HepG2 (cell line): ENCODE data around the gene KDR. TPM values are rescaled to one million over a fixed set of nuclear protein-coding genes. Genes with fewer than 3 reads are reported as not detected.

ENCODE experiments used
- ATAC-seq: fragments of 200-7000 bp; cut with Tn5 transposase; 3 replicates; pipeline ENCODE4 v1.9.1; 2020; ENCODE audit warnings: mild to moderate bottlenecking, moderate library complexity
- BruUV-seq: library from RNA; stranded (reverse); fragments of 400-500 nt; replicated peaks from 2 replicates; lab custom pipeline; 2021; lab: Mats Ljungman, UMichigan
- CTCF ChIA-PET: fragments of 300-600 bp; formaldehyde crosslinking; extraction: SDS; loops from one replicate; lab custom pipeline; 2021; ENCODE audit warnings: low total read pairs, inconsistent platforms, low intra/inter-chr PET ratio; lab: Yijun Ruan, JAX
- POLR2A ChIA-PET: fragments of 350-600 bp; sonication (Branson Sonifier 250); formaldehyde crosslinking; loops from one replicate; lab custom pipeline; 2020; ENCODE audit warnings: antibody characterized with exemption, inconsistent platforms; lab: Yijun Ruan, JAX
- DNase-seq: peaks from one replicate; pipeline ENCODE4 v3.0.0-alpha.2; 2015; ENCODE audit warnings: low spot score
- FAIRE-seq: peaks from 3 replicates; lab custom pipeline; 2011; peaks lifted over from hg19 to GRCh38; lab: Jason Lieb, UNC
- H2AFZ ChIP-seq: one replicate; pipeline ENCODE4 v1.6.1; 2011; ENCODE audit warnings: low read length, inconsistent platforms
- H3K27ac ChIP-seq: fragments of 300-600 bp; 3 replicates; pipeline ENCODE4 v1.8.0; 2011; ENCODE audit warnings: mixed run types, mild to moderate bottlenecking, mixed read lengths, low read length, inconsistent platforms; ENCODE audit not compliant: insufficient read depth; ENCODE audit errors: extremely low read length
- H3K27me3 ChIP-seq, 2 experiments: fragments of 200-600 bp in 1 of 2; 2 replicates in 1 of 2; 3 replicates in 1 of 2; pipeline versions ENCODE4 v1.6.0 to v1.8.0; 2011; ENCODE audit warnings: low read length in 2 of 2, mild to moderate bottlenecking in 2 of 2, moderate library complexity in 2 of 2, inconsistent platforms in 1 of 2; ENCODE audit not compliant: insufficient read depth in 2 of 2, control insufficient read depth in 1 of 2
- H3K36me3 ChIP-seq, 2 experiments: fragments of 200-600 bp in 1 of 2; replicated peaks in 1 of 2; 2 replicates in 1 of 2; 3 replicates in 1 of 2; pipeline versions ENCODE4 v1.5.1 to v1.8.0; 2011; ENCODE audit warnings: low read length in 2 of 2, inconsistent platforms in 1 of 2; ENCODE audit not compliant: insufficient read depth in 2 of 2, control insufficient read depth in 1 of 2
- H3K4me1 ChIP-seq: 2 replicates; pipeline ENCODE4 v1.5.1; 2012; ENCODE audit warnings: low read length, inconsistent platforms; ENCODE audit not compliant: insufficient read depth
- H3K4me2 ChIP-seq: 2 replicates; pipeline ENCODE4 v1.6.0; 2011; ENCODE audit warnings: low read depth, low read length, inconsistent platforms
- H3K4me3 ChIP-seq, 3 experiments: fragments of 200-600 bp in 1 of 3; sonication (generic), shearing (Covaris generic) in 1 of 3; replicated peaks in 1 of 3; 2 replicates each; pipeline ENCODE4 v1.5.1; 2011 to 2016; ENCODE audit warnings: low read length in 3 of 3, inconsistent platforms in 2 of 3, low read depth in 2 of 3, mild to moderate bottlenecking in 2 of 3, control low read depth in 1 of 3, mixed read lengths in 1 of 3; ENCODE audit not compliant: insufficient read depth in 1 of 3
- H3K79me2 ChIP-seq: one replicate; pipeline ENCODE4 v1.6.1; 2011; ENCODE audit warnings: low read length, inconsistent platforms; ENCODE audit not compliant: insufficient read depth
- H3K9ac ChIP-seq: 2 replicates; pipeline ENCODE4 v1.6.0; 2011; ENCODE audit warnings: mild to moderate bottlenecking, low read depth, low read length, inconsistent platforms; ENCODE audit not compliant: insufficient read depth
- H3K9me3 ChIP-seq: 2 replicates; pipeline ENCODE4 v1.5.1; 2012; ENCODE audit warnings: mild to moderate bottlenecking, low read length
- H4K20me1 ChIP-seq: 2 replicates; pipeline ENCODE4 v1.6.0; 2011; ENCODE audit warnings: inconsistent platforms, mild to moderate bottlenecking, low read length, moderate library complexity; ENCODE audit not compliant: insufficient read depth
- ESRRA ChIP-seq: sonication (generic); formaldehyde crosslinking; IDR thresholded peaks from 2 replicates; pipeline ENCODE4 v1.5.1; 2020; ENCODE audit warnings: mild to moderate bottlenecking, low read depth, missing genetic modification reagents
- HCFC1 ChIP-seq: fragments of 150-350 bp; IDR thresholded peaks from 2 replicates; pipeline ENCODE4 v1.6.1; 2014; ENCODE audit warnings: low read depth, low read length
- MAFG ChIP-seq: sonication (generic); formaldehyde crosslinking; IDR thresholded peaks from 2 replicates; pipeline ENCODE4 v1.5.1; 2020; ENCODE audit warnings: mild to moderate bottlenecking, missing genetic modification reagents
- MAZ ChIP-seq, 2 experiments: sonication (generic) in 1 of 2; formaldehyde crosslinking in 1 of 2; IDR thresholded peaks; 2 replicates each; pipeline versions ENCODE4 v1.5.0 to v1.6.1; 2012 to 2020; ENCODE audit warnings: low read depth in 2 of 2, mild to moderate bottlenecking in 2 of 2, borderline replicate concordance in 1 of 2, improper control_type of control experiment in 1 of 2, low read length in 1 of 2, missing genetic modification reagents in 1 of 2, moderate library complexity in 1 of 2
- PAX8 ChIP-seq: sonication (generic); formaldehyde crosslinking; IDR thresholded peaks from 2 replicates; pipeline ENCODE4 v1.8.0; 2022; ENCODE audit warnings: mild to moderate bottlenecking, missing genetic modification reagents, borderline replicate concordance
- PHF5A ChIP-seq: IDR thresholded peaks from one replicate; pipeline ENCODE4 v1.6.1; 2018; ENCODE audit warnings: low read depth, missing genetic modification reagents; ENCODE audit not compliant: unreplicated experiment
- RARA ChIP-seq: IDR thresholded peaks from 2 replicates; pipeline ENCODE4 v1.6.1; 2016; ENCODE audit warnings: missing genetic modification reagents, missing compliant biosample characterization
- ZNF17 ChIP-seq: sonication (generic); formaldehyde crosslinking; IDR thresholded peaks from 2 replicates; pipeline ENCODE4 v1.5.0; 2020; ENCODE audit warnings: mild to moderate bottlenecking, missing genetic modification reagents
- ZNF329 ChIP-seq: sonication (generic); formaldehyde crosslinking; IDR thresholded peaks from 2 replicates; pipeline ENCODE4 v1.9.0; 2021; ENCODE audit warnings: low read depth, mild to moderate bottlenecking, missing genetic modification reagents
- ZNF501 ChIP-seq: sonication (generic); formaldehyde crosslinking; IDR thresholded peaks from 2 replicates; pipeline ENCODE4 v1.5.1; 2020; ENCODE audit warnings: mild to moderate bottlenecking, moderate library complexity, missing genetic modification reagents
- ZNF510 ChIP-seq: sonication (generic); formaldehyde crosslinking; IDR thresholded peaks from 2 replicates; pipeline ENCODE4 v1.4.0; 2020; ENCODE audit warnings: low read depth, mild to moderate bottlenecking, missing genetic modification reagents
- ZNF563 ChIP-seq: sonication (generic); formaldehyde crosslinking; IDR thresholded peaks from 2 replicates; pipeline ENCODE4 v1.8.0; 2022; ENCODE audit warnings: mild to moderate bottlenecking, moderate library complexity, missing genetic modification reagents
- ZNF629 ChIP-seq: sonication (generic); formaldehyde crosslinking; conservative IDR thresholded peaks from 2 replicates; pipeline ENCODE4 v1.5.0; 2020; ENCODE audit warnings: missing genetic modification reagents
- WGBS: methylation state at CpG from one replicate; pipeline ENCODE4 v1.1.6; 2017; ENCODE audit warnings: low lambda C conversion rate; 5-methylcytosine and 5-hydroxymethylcytosine counted together
- in situ Hi-C: cut with HindIII; loops from 2 replicates; pipeline ENCODE4 v1.10.0; 2017; ENCODE audit warnings: low pct_unique_long_range_greater_than_20kb; ENCODE audit not compliant: extremely low pct_ligation_motif_present
- intact Hi-C: fragments of 100-400 bp; cut with micrococcal nuclease; formaldehyde crosslinking; loops from one replicate; pipeline ENCODE4 v1.10.0; 2022; ENCODE audit not compliant: unreplicated experiment
- polyA plus RNA-seq, 8 experiments: library from polyadenylated mRNA; depleted of rRNA in 3 of 8; stranded (reverse) in 7 of 8; unstranded in 1 of 8; fragments of >200 nt; fragmentation: Illumina TruSeq in 4 of 8; extraction: Trizol in 4 of 8; gene quantifications; 2 replicates each; pipeline versions ENCODE4 v1.2.1 to v1.2.3, GENCODE V29; 2011 to 2016; ENCODE audit warnings: low read depth in 4 of 8, missing spikeins in 1 of 8, mixed read lengths in 1 of 8; ENCODE audit not compliant: insufficient read depth in 1 of 8
- total RNA-seq, 5 experiments: library from RNA; depleted of rRNA; stranded (reverse); fragments of >200 nt; fragmentation: Illumina TruSeq; extraction: Trizol; gene quantifications; 2 replicates each; pipeline ENCODE4 v1.2.3, GENCODE V29; 2016; ENCODE audit warnings: low read depth in 1 of 5
- TF ChIP-seq, protein P1 (sequence below): IDR thresholded peaks from 2 replicates; pipeline ENCODE4 v1.6.1; 2016; ENCODE audit warnings: missing compliant biosample characterization, missing genetic modification reagents, borderline replicate concordance
- TF ChIP-seq, protein P2 (sequence below): sonication (generic); formaldehyde crosslinking; IDR thresholded peaks from 2 replicates; pipeline ENCODE4 v1.8.0; 2022; ENCODE audit warnings: missing genetic modification reagents, low read depth, mild to moderate bottlenecking, borderline replicate concordance
- TF ChIP-seq, protein P3 (sequence below): IDR thresholded peaks from 2 replicates; pipeline ENCODE4 v1.6.1; 2018; ENCODE audit warnings: missing genetic modification reagents
- TF ChIP-seq, protein P4 (sequence below): sonication (generic); formaldehyde crosslinking; IDR thresholded peaks from 2 replicates; pipeline ENCODE4 v1.4.0; 2020; ENCODE audit warnings: missing genetic modification reagents

Gene KDR
- total and polyA plus RNA-seq, 2 of the 13 experiments (the other 11 are each of a cell fraction or from before 2014, with no cell fraction given) = not detected

DNA sequence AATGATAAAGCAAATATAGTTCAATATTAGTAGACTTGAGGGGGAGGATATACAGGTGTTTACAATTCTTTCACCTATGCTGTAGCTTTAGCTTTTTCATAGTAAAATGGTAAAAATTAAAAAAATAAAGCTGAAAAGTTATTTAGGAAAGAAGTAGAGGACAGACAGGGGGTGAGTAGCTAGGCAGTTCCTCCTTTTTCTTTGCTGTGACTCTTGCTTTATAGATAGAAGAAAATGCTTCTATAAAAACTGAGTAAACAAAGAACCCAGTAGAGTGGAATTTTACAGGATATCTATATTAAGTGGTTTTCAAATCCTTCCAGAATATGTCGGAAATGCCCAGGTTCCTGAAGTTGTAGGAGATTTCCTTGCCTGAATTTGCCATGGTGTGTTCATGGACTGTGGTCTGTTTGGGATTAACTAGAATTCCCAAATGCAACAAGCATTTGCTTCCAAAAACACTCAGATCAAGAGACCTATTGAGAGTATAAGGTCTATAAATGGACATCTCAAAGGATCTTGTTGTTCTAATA lies 74.9 kb downstream of the KDR start:
- in situ Hi-C loops = no loop called here
- Histone ChIP-seq H3K9ac (no peak overlapping the region), H3K4me3 (no peak overlapping the region), H3K79me2 (no peaks in the 10 kb centered on the region), H3K36me3 (no peaks in the 10 kb centered on the region)
- no peak for ATAC-seq
- CTCF ChIA-PET = no interaction called here
- no TSS peak for BruUV-seq
- 0% methylated on average over 1 of the region's 1 CpG for WGBS
- TF ChIP-seq, protein P1, sequence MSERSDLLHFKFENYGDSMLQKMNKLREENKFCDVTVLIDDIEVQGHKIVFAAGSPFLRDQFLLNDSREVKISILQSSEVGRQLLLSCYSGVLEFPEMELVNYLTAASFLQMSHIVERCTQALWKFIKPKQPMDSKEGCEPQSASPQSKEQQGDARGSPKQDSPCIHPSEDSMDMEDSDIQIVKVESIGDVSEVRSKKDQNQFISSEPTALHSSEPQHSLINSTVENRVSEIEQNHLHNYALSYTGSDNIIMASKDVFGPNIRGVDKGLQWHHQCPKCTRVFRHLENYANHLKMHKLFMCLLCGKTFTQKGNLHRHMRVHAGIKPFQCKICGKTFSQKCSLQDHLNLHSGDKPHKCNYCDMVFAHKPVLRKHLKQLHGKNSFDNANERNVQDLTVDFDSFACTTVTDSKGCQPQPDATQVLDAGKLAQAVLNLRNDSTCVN (CRISPR knock-in tag) = no peak
- TF ChIP-seq ZNF329 = no peak
- no peak for TF ChIP-seq ZNF629 (CRISPR knock-in tag)
- TF ChIP-seq ZNF17 (CRISPR knock-in tag) = no peak
- no peak for TF ChIP-seq ZNF563 (CRISPR knock-in tag)
- TF ChIP-seq ZNF510 (CRISPR knock-in tag) = no peak
- TF ChIP-seq, protein P2, sequence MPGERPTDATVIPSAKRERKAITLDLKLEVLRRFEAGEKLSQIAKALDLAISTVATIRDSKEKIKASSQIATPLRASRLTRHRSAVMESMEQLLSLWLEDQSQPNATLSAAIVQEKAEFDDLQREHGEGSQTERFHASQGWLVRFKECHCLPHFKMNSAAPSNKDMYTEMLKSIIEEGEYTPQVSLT (CRISPR knock-in tag) = no peak
- TF ChIP-seq, protein P3, sequence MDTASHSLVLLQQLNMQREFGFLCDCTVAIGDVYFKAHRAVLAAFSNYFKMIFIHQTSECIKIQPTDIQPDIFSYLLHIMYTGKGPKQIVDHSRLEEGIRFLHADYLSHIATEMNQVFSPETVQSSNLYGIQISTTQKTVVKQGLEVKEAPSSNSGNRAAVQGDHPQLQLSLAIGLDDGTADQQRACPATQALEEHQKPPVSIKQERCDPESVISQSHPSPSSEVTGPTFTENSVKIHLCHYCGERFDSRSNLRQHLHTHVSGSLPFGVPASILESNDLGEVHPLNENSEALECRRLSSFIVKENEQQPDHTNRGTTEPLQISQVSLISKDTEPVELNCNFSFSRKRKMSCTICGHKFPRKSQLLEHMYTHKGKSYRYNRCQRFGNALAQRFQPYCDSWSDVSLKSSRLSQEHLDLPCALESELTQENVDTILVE (CRISPR knock-in tag) = no peak
- no peak for TF ChIP-seq PHF5A
- no peak for TF ChIP-seq MAFG (CRISPR knock-in tag)
- TF ChIP-seq RARA (CRISPR knock-in tag) = no peak
- no peak for TF ChIP-seq PAX8 (CRISPR knock-in tag)
- TF ChIP-seq HCFC1 = no peak
- TF ChIP-seq ZNF501 (CRISPR knock-in tag) = no peak
- TF ChIP-seq, protein P4, sequence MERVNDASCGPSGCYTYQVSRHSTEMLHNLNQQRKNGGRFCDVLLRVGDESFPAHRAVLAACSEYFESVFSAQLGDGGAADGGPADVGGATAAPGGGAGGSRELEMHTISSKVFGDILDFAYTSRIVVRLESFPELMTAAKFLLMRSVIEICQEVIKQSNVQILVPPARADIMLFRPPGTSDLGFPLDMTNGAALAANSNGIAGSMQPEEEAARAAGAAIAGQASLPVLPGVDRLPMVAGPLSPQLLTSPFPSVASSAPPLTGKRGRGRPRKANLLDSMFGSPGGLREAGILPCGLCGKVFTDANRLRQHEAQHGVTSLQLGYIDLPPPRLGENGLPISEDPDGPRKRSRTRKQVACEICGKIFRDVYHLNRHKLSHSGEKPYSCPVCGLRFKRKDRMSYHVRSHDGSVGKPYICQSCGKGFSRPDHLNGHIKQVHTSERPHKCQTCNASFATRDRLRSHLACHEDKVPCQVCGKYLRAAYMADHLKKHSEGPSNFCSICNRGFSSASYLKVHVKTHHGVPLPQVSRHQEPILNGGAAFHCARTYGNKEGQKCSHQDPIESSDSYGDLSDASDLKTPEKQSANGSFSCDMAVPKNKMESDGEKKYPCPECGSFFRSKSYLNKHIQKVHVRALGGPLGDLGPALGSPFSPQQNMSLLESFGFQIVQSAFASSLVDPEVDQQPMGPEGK (CRISPR knock-in tag) = no peak
- TF ChIP-seq ESRRA (CRISPR knock-in tag) = no peak
- TF ChIP-seq MAZ (IDR thresholded peaks at IDR 0.05; ENCODE audit: borderline replicate concordance, low read depth, low read length) = no peak
- TF ChIP-seq MAZ (CRISPR knock-in tag; IDR thresholded peaks at IDR 0.05; ENCODE audit: low read depth) = no peak
- TF ChIP-seq, all 625 proteins: peak for 0
- no peak for FAIRE-seq
- H2AFZ ChIP-seq = no peak overlapping the region
- no peaks in the 10 kb centered on the region for H3K27me3 ChIP-seq
- POLR2A ChIA-PET = no interaction called here
- H3K27ac ChIP-seq = no peak overlapping the region
- H3K9me3 ChIP-seq = no peaks in the 10 kb centered on the region; the same call in 1 of the 2 replicates
- intact Hi-C loops = no loop called here
- H3K4me2 ChIP-seq = no peak overlapping the region
- H3K4me1 ChIP-seq = no peaks in the 10 kb centered on the region
- no peaks in the 10 kb centered on the region for H4K20me1 ChIP-seq
- no peak for DNase-seq
